NCI-H2171 (cell line): Measurements from ENCODE around the gene TRMT10C.
"Not testable (repeated sequence)": the region's sequence is repeated elsewhere in the genome, so short reads cannot be mapped to it uniquely, and the experiment has no call there.

ENCODE experiments used
- DNase-seq: peaks from one replicate; lab custom pipeline; 2025; lab: John Stamatoyannopoulos, UW

Gene TRMT10C

GRCh38 chr3:101561630-101562328 is at the start of gene TRMT10C:
TRMT10C (plus strand) TSS chr3:101561868; CDS start chr3:101564782, 2,914 bp downstream.
- DNase-seq, result peak; percentile 95

GRCh38 chr3:101512396-101512645 is 49.3 kb upstream of the TRMT10C start:
- DNase-seq, result no peak

- peak; percentile 92 for DNase-seq
These were observed 48.8 kb upstream of the TRMT10C start, which contains the start of gene SENP7 for GRCh38 chr3:101512646-101513418. SENP7 (minus strand) TSS chr3:101513212; CDS start chr3:101513130, 82 bp downstream.

GRCh38 chr3:101513419-101513986 is 48.2 kb upstream of the TRMT10C start:
- no peak for DNase-seq

GRCh38 chr3:101518421-101518871 is 43.2 kb upstream of the TRMT10C start:
- no peak for DNase-seq

- DNase-seq, result no peak
These were observed 41.8 kb upstream of the TRMT10C start for GRCh38 chr3:101519685-101520365.

- DNase-seq, result no peak
These were observed 40.4 kb upstream of the TRMT10C start for GRCh38 chr3:101521211-101521701.

- no peak for DNase-seq
These were observed 34.2 kb upstream of the TRMT10C start for GRCh38 chr3:101527441-101527840.

- no peak for DNase-seq
These were observed 33.8 kb upstream of the TRMT10C start for GRCh38 chr3:101527906-101528305.

GRCh38 chr3:101529816-101530685 is 31.6 kb upstream of the TRMT10C start:
- DNase-seq, result no peak

- no peak for DNase-seq
These were observed 31.0 kb upstream of the TRMT10C start for GRCh38 chr3:101530686-101531047.

- DNase-seq, result no peak
These were observed 30.1 kb upstream of the TRMT10C start for GRCh38 chr3:101531473-101532086.

GRCh38 chr3:101532783-101533602 is 28.7 kb upstream of the TRMT10C start:
- no peak for DNase-seq

- no peak for DNase-seq
These were observed 28.1 kb upstream of the TRMT10C start for GRCh38 chr3:101533603-101533968.

- DNase-seq, result no peak
These were observed 26.4 kb upstream of the TRMT10C start for GRCh38 chr3:101535221-101535620.

- DNase-seq, result no peak
These were observed 25.4 kb upstream of the TRMT10C start for GRCh38 chr3:101536266-101536665.

GRCh38 chr3:101536955-101537354 is 24.7 kb upstream of the TRMT10C start:
- DNase-seq, result not testable (repeated sequence)

- no peak for DNase-seq
These were observed 18.7 kb upstream of the TRMT10C start for GRCh38 chr3:101542957-101543356.

GRCh38 chr3:101544161-101544850 is 17.4 kb upstream of the TRMT10C start:
- DNase-seq, result no peak
